Heart right ventricle (tissue), 16 donors: ENCODE measurements around the gene SLPI. TPM values are rescaled to one million over a fixed set of nuclear protein-coding genes. Genes with fewer than 3 reads are reported as not detected.

Experiments
- ATAC-seq, 8 donors: fragments of 200-7000 bp; cut with Tn5 transposase; one replicate each; pipeline ENCODE4 v1.9.1; 2020; ENCODE audit warnings: mild to moderate bottlenecking in 8 of 8, moderate library complexity in 8 of 8, moderate number of reproducible peaks in 1 of 8
- DNase-seq, 2 donors: peaks; one replicate each; pipeline ENCODE4 v3.0.0-alpha.2; 2020
- H3K27ac ChIP-seq, 10 donors: fragments of 200-600 bp; sonication (generic) in 2 of 10; one replicate each; pipeline versions ENCODE4 v1.5.0 to v1.8.0; 2020 to 2022; ENCODE audit warnings: mild to moderate bottlenecking in 3 of 10
- H3K27me3 ChIP-seq, 7 donors: fragments of 200-600 bp; one replicate each; pipeline ENCODE4 v1.8.0; 2021 to 2022; ENCODE audit warnings: mild to moderate bottlenecking in 2 of 7
- H3K36me3 ChIP-seq, 9 donors: fragments of 200-600 bp; sonication (generic) in 1 of 9; one replicate each; pipeline versions ENCODE4 v1.5.0 to v1.8.0; 2020 to 2022; ENCODE audit warnings: mild to moderate bottlenecking in 2 of 9
- H3K4me1 ChIP-seq, 9 donors: fragments of 200-600 bp; sonication (generic) in 1 of 9; one replicate each; pipeline versions ENCODE4 v1.5.0 to v1.8.0; 2020 to 2022; ENCODE audit warnings: mild to moderate bottlenecking in 4 of 9
- H3K4me3 ChIP-seq, 10 donors: fragments of 200-600 bp; sonication (generic) in 2 of 10; one replicate each; pipeline versions ENCODE4 v1.5.0 to v1.8.0; 2020 to 2022; ENCODE audit warnings: mild to moderate bottlenecking in 7 of 10, moderate library complexity in 2 of 10
- H3K9me3 ChIP-seq, 11 donors: fragments of 200-600 bp in 10 of 11; sonication (generic) in 2 of 11; one replicate each; pipeline versions ENCODE4 v1.5.0 to v1.8.0; 2013 to 2022; ENCODE audit warnings: mild to moderate bottlenecking in 2 of 11, control low read depth in 1 of 11, moderate library complexity in 1 of 11
- CTCF ChIP-seq, 9 donors: fragments of 200-600 bp; sonication (generic) in 2 of 9; IDR thresholded peaks; one replicate each; pipeline versions ENCODE4 v1.5.0 to v1.8.0; 2021 to 2022; ENCODE audit warnings: antibody characterized with exemption in 9 of 9, mild to moderate bottlenecking in 5 of 9, moderate library complexity in 1 of 9
- WGBS, 2 donors: extraction: QIAGEN DNeasy Blood & Tissue Kit; methylation state at CpG; one replicate each; pipeline ENCODE4 v1.1.7; 2013; ENCODE audit warnings: inconsistent platforms in 1 of 2; 5-methylcytosine and 5-hydroxymethylcytosine counted together
- intact Hi-C, 10 donors: fragments of 100-400 bp; cut with DNase I; formaldehyde crosslinking; loops; one replicate each; pipeline versions ENCODE4 v1.11.1 to v1.14.2; 2022
- polyA plus RNA-seq, 2 donors: library from polyadenylated mRNA; stranded (reverse); fragments of 200-250 nt; gene quantifications; one replicate each; pipeline ENCODE4 v1.2.3, GENCODE V29; 2013
- total RNA-seq, 10 donors: library from RNA; stranded (reverse); fragmentation: NEBNext Ultra II Directional in 3 of 10; extraction: Animal tissue kit (Norgen Biotek cat#: 25700) in 3 of 10; gene quantifications; one replicate each; pipeline versions ENCODE4 v1.2.1 to v1.2.4, GENCODE V29; 2021 to 2023
- donor health status: Arrhythmogenic right ventricular cardiomyopathy.
- donor health status: ischemic (EF 13 %, LVEDD 7.1; RV severe dilation, severe dysfunction).
- donor health status: healthy with polysubstance abuse.
- donor health status: DM: no; HTN: yes; CAD: no.
- donor health status: DM: no; HTN: no; CAD: no.
- donor health status: ischemic (EF 25% LVEDD 6.9; RV normal size, moderate dysfunction).
- donor health status: ischemic (EF 25% LVEDD 5.7; RV mildly dilated, moderate dysfunction).
- donor health status: healthy.
- donor health status: DM: yes; HTN: yes; CAD: no.
- donor health status: Ischemic cardiomyopathy.
- donor health status: ischemic (EF 35%, LVEDD 5.7; RV mildly dilated, moderate dysfunction).
- donor health status: nonischemic (EF 11% LVEDD 7.7; RV severe dilation, severe dysfunction).
- donor health status: DM: yes; HTN: yes; CAD: no.
- donor health status: PGD.
- donor health status: ischemic (EF 29% LVEDD 5.4; RV normal size, mild dysfunction).
- donor health status: nonischemic (EF 23%, LVEDD 6.1; RV moderate dilation, normal function).

SLPI gene
- total and polyA plus RNA-seq, 12 donors: 0.43 to 5.1 (median 1.8) TPM; not detected in 4

DNA sequence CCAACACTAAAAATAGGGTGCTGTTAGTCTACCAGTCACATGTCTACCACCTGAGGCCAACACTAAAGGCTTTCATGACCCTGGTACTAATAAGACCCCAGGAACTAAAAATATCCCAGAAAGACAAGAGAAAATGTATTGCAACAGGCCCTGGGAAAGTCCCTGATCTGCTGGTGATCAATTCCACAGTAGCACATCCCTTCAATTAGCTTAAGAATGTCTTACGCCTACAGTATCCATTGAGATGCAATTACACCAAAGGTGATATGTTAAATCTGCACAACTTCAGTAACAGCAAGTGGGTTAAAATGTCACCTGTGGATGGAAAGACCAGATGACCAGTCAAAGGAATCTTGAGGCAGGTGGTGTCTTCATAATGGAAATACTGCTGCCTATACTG, 44.4 kb downstream of the SLPI start:
- Histone ChIP-seq H3K27me3 (peaks cover 0 to 35% (median 7%) of the 10 kb centered on the region in 7 donors), H3K4me3 (no peak overlapping the region), H3K9me3 (no peaks in the 10 kb centered on the region), H3K27ac (no peak overlapping the region), H3K36me3 (no peaks in the 10 kb centered on the region), H3K4me1 (no peaks in the 10 kb centered on the region)
- WGBS, 2 donors: 93 to 95% methylated on average over 1 of the region's 1 CpG
- no peak for TF ChIP-seq CTCF (IDR thresholded peaks at IDR 0.05)
- intact Hi-C loops: no loop called here
- no peak for DNase-seq
- ATAC-seq: no peak

GRCh38 chr20:45206725-45207124, 47.6 kb downstream of the SLPI start, which contains the start of gene SEMG1:
Gene SEMG1 (plus strand): TSS chr20:45207033. CDS start chr20:45207054, 21 bp downstream.
- 25 to 38% methylated on average over 1 of the region's 1 CpG for WGBS, 2 donors
- ATAC-seq (no peak), DNase-seq (no peak)
- Histone ChIP-seq H3K36me3 (no peaks in the 10 kb centered on the region), H3K27me3 (peaks cover 0 to 29% (median 7%) of the 10 kb centered on the region in 7 donors), H3K27ac (no peak within 1 kb of the TSS), H3K4me1 (no peaks in the 10 kb centered on the region), H3K9me3 (peaks cover 0 to 23% (median 7%) of the 10 kb centered on the region in 11 donors), H3K4me3 (no peak within 1 kb of the TSS)
- TF ChIP-seq CTCF (IDR thresholded peaks at IDR 0.05): no peak
- intact Hi-C loops: no loop called here

Other genes starting within 250 kb of the SLPI start
- under 1 TPM in 1 of 10 donors, not detected in 9; 0.09 TPM for gene KCNS1, start 153.4 kb downstream of the SLPI start, total RNA-seq
- gene KCNS1, start 153.4 kb downstream of the SLPI start, polyA plus RNA-seq: under 1 TPM in 1 of 2 donors, not detected in 1; 0.04 TPM
- not detected for gene WFDC5, start 139.4 kb downstream of the SLPI start, total RNA-seq
- gene WFDC5, start 139.4 kb downstream of the SLPI start, polyA plus RNA-seq: not detected
- not detected for gene WFDC12, start 130.1 kb downstream of the SLPI start, total RNA-seq
- not detected for gene WFDC12, start 130.1 kb downstream of the SLPI start, polyA plus RNA-seq
- gene PI3, start 79.7 kb downstream of the SLPI start, total RNA-seq: 1 to 10 TPM in 1 of 10 donors, under 1 TPM in 1, not detected in 8; 0.57 to 1.9 TPM
- gene PI3, start 79.7 kb downstream of the SLPI start, polyA plus RNA-seq: under 1 TPM in 1 of 2 donors, not detected in 1; 0.67 TPM
- not detected for gene SEMG1, start 47.5 kb downstream of the SLPI start, total RNA-seq
- not detected for gene SEMG1, start 47.5 kb downstream of the SLPI start, polyA plus RNA-seq
- not detected for gene SEMG2, start 33.2 kb downstream of the SLPI start, total RNA-seq
- not detected for gene SEMG2, start 33.2 kb downstream of the SLPI start, polyA plus RNA-seq
- not detected for gene RBPJL, start 52.3 kb upstream of the SLPI start, total RNA-seq
- under 1 TPM in 1 of 2 donors, not detected in 1; 0.06 TPM for gene RBPJL, start 52.3 kb upstream of the SLPI start, polyA plus RNA-seq
- under 1 TPM in 2 of 10 donors, not detected in 8; 0.24 to 0.28 TPM for gene MATN4, start 53.7 kb upstream of the SLPI start, total RNA-seq
- under 1 TPM in 1 of 2 donors, not detected in 1; 0.06 TPM for gene MATN4, start 53.7 kb upstream of the SLPI start, polyA plus RNA-seq
- 100 to 1,000 TPM in 5 of 10 donors, 10 to 100 TPM in 5; 66.9 to 161 (median 102) TPM for gene SDC4, start 93.9 kb upstream of the SLPI start, total RNA-seq
- gene SDC4, start 93.9 kb upstream of the SLPI start, polyA plus RNA-seq: 10 to 100 TPM; 48.4 to 64.5 TPM
- gene SYS1, start 108.6 kb upstream of the SLPI start, total RNA-seq: 10 to 100 TPM; 13.9 to 27.9 (median 18.2) TPM
- gene SYS1, start 108.6 kb upstream of the SLPI start, polyA plus RNA-seq: 10 to 100 TPM; 11.7 to 34.5 TPM
- 1 to 10 TPM in 8 of 10 donors, under 1 TPM in 2; 0.59 to 2.4 (median 1.3) TPM for gene TP53TG5, start 123.8 kb upstream of the SLPI start, total RNA-seq
- gene TP53TG5, start 123.8 kb upstream of the SLPI start, polyA plus RNA-seq: 1 to 10 TPM in 1 of 2 donors, under 1 TPM in 1; 0.43 to 1.1 TPM
- 100 to 1,000 TPM; 284 to 676 (median 334) TPM for gene DBNDD2, start 153.7 kb upstream of the SLPI start, total RNA-seq
- gene DBNDD2, start 153.7 kb upstream of the SLPI start, polyA plus RNA-seq: 100 to 1,000 TPM; 353 to 381 TPM
- gene PIGT, start 161.6 kb upstream of the SLPI start, total RNA-seq: 100 to 1,000 TPM; 130 to 221 (median 144) TPM
- gene PIGT, start 161.6 kb upstream of the SLPI start, polyA plus RNA-seq: 100 to 1,000 TPM in 1 of 2 donors, 10 to 100 TPM in 1; 72.9 to 155 TPM
- gene WFDC2, start 215.2 kb upstream of the SLPI start, total RNA-seq: 1 to 10 TPM in 1 of 10 donors, under 1 TPM in 3, not detected in 6; 0.44 to 1.6 (median 0.53) TPM
- under 1 TPM; 0.55 to 0.66 TPM for gene WFDC2, start 215.2 kb upstream of the SLPI start, polyA plus RNA-seq